ENCODE measurements around the gene DEPDC4. TPM values are rescaled to one million over a fixed set of nuclear protein-coding genes. Genes with fewer than 3 reads are reported as not detected.
"Not testable (repeated sequence)": the region's sequence is repeated elsewhere in the genome, so short reads cannot be mapped to it uniquely, and the experiment has no call there.

The DEPDC4 gene
- total and polyA plus RNA-seq, 11 donors: 0.33 to 1.3 (median 0.60) TPM; not detected in 3

DNA sequence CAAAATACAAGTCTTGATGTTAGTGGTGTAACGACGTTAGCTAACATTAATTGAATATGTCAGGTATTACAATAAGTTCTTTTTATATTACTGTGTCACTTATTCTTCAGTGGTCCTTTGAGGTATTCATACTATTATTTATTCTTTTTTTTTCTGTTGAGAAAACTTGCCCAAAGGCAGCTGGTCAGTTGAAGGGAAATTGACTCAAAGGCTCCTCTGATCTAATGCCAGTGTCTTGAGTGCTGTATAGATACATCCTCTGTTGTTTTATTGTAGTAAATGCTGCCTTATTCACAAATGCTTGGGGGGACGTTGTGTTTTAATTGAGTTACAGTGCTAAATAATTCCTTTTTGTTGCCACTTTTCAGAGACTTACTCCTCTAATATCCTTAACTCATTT is 23.1 kb upstream of the DEPDC4 start:
- WGBS, 4 donors: 93 to 96% (median 94%) methylated on average over 3 of the region's 3 CpGs
- ATAC-seq (no peak), DNase-seq (no peak)
- Histone ChIP-seq H3K4me1 (no peaks in the 10 kb centered on the region), H3K9me3 (no peaks in the 10 kb centered on the region), H3K27me3 (no peaks in the 10 kb centered on the region), H3K4me3 (no peak overlapping the region), H3K27ac (no peak overlapping the region), H3K36me3 (peaks cover 0 to 57% (median 28%) of the 10 kb centered on the region in 9 donors)
- intact Hi-C loops (cut with DNase I): no loop called here
- TF ChIP-seq POLR2A (IDR thresholded peaks at IDR 0.05): no peak
- TF ChIP-seq, protein P1, sequence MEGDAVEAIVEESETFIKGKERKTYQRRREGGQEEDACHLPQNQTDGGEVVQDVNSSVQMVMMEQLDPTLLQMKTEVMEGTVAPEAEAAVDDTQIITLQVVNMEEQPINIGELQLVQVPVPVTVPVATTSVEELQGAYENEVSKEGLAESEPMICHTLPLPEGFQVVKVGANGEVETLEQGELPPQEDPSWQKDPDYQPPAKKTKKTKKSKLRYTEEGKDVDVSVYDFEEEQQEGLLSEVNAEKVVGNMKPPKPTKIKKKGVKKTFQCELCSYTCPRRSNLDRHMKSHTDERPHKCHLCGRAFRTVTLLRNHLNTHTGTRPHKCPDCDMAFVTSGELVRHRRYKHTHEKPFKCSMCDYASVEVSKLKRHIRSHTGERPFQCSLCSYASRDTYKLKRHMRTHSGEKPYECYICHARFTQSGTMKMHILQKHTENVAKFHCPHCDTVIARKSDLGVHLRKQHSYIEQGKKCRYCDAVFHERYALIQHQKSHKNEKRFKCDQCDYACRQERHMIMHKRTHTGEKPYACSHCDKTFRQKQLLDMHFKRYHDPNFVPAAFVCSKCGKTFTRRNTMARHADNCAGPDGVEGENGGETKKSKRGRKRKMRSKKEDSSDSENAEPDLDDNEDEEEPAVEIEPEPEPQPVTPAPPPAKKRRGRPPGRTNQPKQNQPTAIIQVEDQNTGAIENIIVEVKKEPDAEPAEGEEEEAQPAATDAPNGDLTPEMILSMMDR (IDR thresholded peaks at IDR 0.05): no peak

DNA sequence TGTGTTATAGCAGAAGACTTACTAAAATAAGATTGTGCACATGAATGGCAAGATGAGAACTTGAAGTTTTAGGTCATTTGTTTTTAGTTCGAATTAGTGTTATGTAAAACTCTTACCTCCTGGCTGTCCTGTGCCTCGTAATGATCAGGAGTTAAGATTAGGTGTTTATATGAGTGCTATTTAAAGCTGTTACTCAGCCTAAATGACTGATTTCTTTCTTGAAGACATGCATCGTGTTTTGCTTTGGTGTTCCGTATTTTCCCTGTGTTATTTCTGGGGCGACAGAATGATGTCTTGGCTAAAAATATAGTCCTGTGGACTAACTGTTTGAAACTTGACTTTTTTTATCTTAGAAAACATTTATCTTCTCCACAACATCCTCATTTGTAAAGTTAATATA is 22.2 kb upstream of the DEPDC4 start:
- Histone ChIP-seq H3K27ac (no peak overlapping the region), H3K36me3 (peaks cover 0 to 67% (median 36%) of the 10 kb centered on the region in 9 donors), H3K4me1 (no peaks in the 10 kb centered on the region), H3K4me3 (no peak overlapping the region), H3K27me3 (no peaks in the 10 kb centered on the region), H3K9me3 (no peaks in the 10 kb centered on the region)
- ATAC-seq (no peak), DNase-seq (no peak)
- WGBS, 4 donors: 65 to 82% (median 73%) methylated on average over 5 of the region's 5 CpGs
- no peak for TF ChIP-seq POLR2A (IDR thresholded peaks at IDR 0.05)
- TF ChIP-seq, protein P1 (IDR thresholded peaks at IDR 0.05): no peak
- intact Hi-C loops (cut with DNase I): no loop called here

DNA sequence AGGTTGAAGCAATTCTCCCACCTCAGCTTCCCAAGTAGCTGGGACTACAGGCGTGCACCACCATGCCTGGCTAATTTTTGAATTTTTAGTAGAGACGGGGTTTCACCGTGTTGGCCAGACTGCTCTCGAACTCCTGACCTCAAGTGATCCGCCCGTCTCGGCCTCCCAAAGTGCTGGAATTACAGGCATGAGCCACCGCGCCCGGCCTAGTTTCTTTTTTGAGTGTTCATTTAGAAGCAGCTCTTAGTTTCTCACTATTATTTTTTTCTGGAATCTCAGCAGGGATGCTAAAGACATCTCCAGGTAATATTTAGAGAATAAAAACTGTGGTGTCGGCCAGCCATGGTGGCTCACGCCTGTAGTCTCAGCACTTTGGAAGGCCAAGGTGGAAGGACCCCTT is 17.7 kb upstream of the DEPDC4 start:
- intact Hi-C loops (cut with DNase I); ATAC-seq; DNase-seq: not testable (repeated sequence)

DNA sequence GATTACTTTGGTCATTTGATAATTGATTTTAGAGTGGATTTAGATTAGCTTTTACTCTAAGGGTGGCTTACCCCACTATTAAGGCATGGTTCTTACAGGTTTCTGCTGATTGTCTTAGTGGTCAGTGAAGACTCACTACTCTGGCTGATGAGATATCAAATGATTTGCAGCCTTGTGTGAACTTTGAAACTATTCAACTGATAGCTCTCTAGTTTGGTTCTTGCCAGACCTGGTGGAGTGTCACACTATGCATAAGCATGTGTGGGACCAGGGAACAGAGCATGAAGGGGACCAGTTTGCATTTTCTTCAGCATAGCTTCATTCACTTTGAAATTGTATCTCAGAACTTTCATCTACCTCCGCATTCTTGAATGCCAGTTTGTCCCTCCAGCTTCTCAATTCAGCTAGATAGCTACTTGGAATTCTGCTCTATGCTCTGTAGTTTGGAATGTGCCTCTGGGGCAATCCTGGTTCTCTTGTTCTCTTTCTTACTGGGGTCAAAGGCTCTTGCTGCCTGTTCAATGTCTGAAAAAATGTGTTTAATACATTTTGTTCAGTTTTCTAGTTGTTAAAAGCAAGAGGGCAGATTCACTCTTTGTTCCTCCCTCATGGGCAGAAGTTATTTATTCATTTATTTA is 12.8 kb upstream of the DEPDC4 start:
- Histone ChIP-seq H3K9me3 (peaks cover 0 to 4% (median 0%) of the 10 kb centered on the region in 12 donors), H3K27me3 (no peaks in the 10 kb centered on the region), H3K4me3 (no peak overlapping the region), H3K36me3 (peaks cover 0 to 20% (median 17%) of the 10 kb centered on the region in 9 donors), H3K27ac (no peak overlapping the region), H3K4me1 (peaks cover 0 to 13% (median 5%) of the 10 kb centered on the region in 12 donors)
- 80 to 96% (median 86%) methylated on average over 1 of the region's 1 CpG for WGBS, 4 donors
- intact Hi-C loops (cut with DNase I): no loop called here
- no peak for ATAC-seq
- no peak for DNase-seq
- TF ChIP-seq POLR2A (IDR thresholded peaks at IDR 0.05): no peak
- TF ChIP-seq, protein P1 (IDR thresholded peaks at IDR 0.05): no peak

More for the DNA sequence above, 17.7 kb upstream of the DEPDC4 start:
- WGBS, 4 donors: 95 to 97% (median 96%) methylated on average over 12 of the region's 12 CpGs
- not testable (repeated sequence) for H3K27ac ChIP-seq, H3K27me3 ChIP-seq, H3K9me3 ChIP-seq, H3K4me3 ChIP-seq
- Histone ChIP-seq H3K36me3 (peaks cover 0 to 44% (median 24%) of the 10 kb centered on the region in 9 donors), H3K4me1 (peaks cover 0 to 12% (median 5%) of the 10 kb centered on the region in 12 donors)

DNA sequence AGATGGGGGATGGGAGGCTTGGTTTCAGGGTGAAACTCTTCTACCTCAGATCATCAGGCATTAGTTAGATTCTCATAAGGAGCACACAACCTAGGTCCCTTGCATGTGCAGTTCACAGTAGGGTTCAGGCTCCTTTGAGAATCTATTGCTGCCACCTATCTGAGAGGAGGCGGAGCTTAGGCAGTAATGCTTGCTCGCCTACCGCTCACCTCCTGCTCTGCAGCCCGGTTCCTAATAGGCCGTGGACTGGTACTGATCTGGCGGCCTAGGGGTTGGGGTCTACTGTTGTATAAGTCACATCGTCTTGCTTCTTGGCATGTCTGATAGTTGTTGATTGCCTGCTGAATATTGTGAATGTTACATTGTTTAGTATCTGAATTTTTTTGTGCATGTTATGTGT is 12.3 kb upstream of the DEPDC4 start:
- intact Hi-C loops (cut with DNase I): no loop called here
- peaks cover 0 to 17% (median 5%) of the 10 kb centered on the region in 12 donors for H3K4me1 ChIP-seq
- H3K36me3 ChIP-seq: peaks cover 0 to 15% (median 12%) of the 10 kb centered on the region in 9 donors
- H3K9me3 ChIP-seq: peaks cover 0 to 4% (median 0%) of the 10 kb centered on the region in 12 donors
- no peak overlapping the region for H3K27ac ChIP-seq
- ATAC-seq (no peak), DNase-seq (no peak)
- no peak for TF ChIP-seq POLR2A (IDR thresholded peaks at IDR 0.05)
- TF ChIP-seq, protein P1 (IDR thresholded peaks at IDR 0.05): no peak
- no peaks in the 10 kb centered on the region for H3K27me3 ChIP-seq
- WGBS, 4 donors: 96 to 100% (median 97%) methylated on average over 7 of the region's 7 CpGs
- no peak overlapping the region for H3K4me3 ChIP-seq
